MM.1S (cell line): ENCODE results near the gene CXCR3.

Experiments used
- DNase-seq: peaks from one replicate; pipeline ENCODE4 v3.0.0-alpha.2; 2015
- H2AFZ ChIP-seq: fragments of 300-600 bp; sonication (generic); 2 replicates; pipeline ENCODE4 v1.6.0; 2016; ENCODE audit warnings: antibody characterized with exemption, low read length
- H3F3A ChIP-seq: fragments of 300-600 bp; sonication (generic); 2 replicates; pipeline ENCODE4 v1.6.1; 2016; ENCODE audit warnings: mild to moderate bottlenecking, antibody characterized with exemption, low read length, moderate library complexity, mixed read lengths; ENCODE audit not compliant: insufficient read depth
- H3K27ac ChIP-seq: fragments of 300-600 bp; sonication (generic); 2 replicates; pipeline ENCODE4 v1.5.1; 2016; ENCODE audit warnings: mild to moderate bottlenecking, low read length
- H3K27me3 ChIP-seq: fragments of 300-600 bp; sonication (generic); replicated peaks from 2 replicates; pipeline ENCODE4 v1.6.0; 2016; ENCODE audit warnings: low read length; ENCODE audit not compliant: insufficient read depth
- H3K36me3 ChIP-seq: fragments of 300-600 bp; sonication (generic); replicated peaks from 2 replicates; pipeline ENCODE4 v1.6.1; 2016; ENCODE audit warnings: mild to moderate bottlenecking, low read length, mixed read lengths; ENCODE audit not compliant: insufficient read depth
- H3K4me1 ChIP-seq: fragments of 300-600 bp; sonication (generic); 2 replicates; pipeline ENCODE4 v1.6.1; 2016; ENCODE audit warnings: low read length, mixed read lengths
- H3K4me2 ChIP-seq: fragments of 300-600 bp; sonication (generic); 2 replicates; pipeline ENCODE4 v1.6.0; 2016; ENCODE audit warnings: low read depth, low read length
- H3K4me3 ChIP-seq: fragments of 300-600 bp; sonication (generic); 2 replicates; pipeline ENCODE4 v1.5.1; 2016; ENCODE audit warnings: low read length, mixed read lengths
- H3K79me2 ChIP-seq: fragments of 300-600 bp; sonication (generic); 2 replicates; pipeline ENCODE4 v1.6.1; 2016; ENCODE audit warnings: mixed run types, low read length, mixed read lengths
- H3K9ac ChIP-seq: fragments of 300-600 bp; sonication (generic); 2 replicates; pipeline ENCODE4 v1.6.1; 2016; ENCODE audit warnings: low read length, mixed read lengths
- H3K9me2 ChIP-seq: fragments of 300-600 bp; sonication (generic); replicated peaks from 2 replicates; pipeline ENCODE4 v1.6.1; 2016; ENCODE audit warnings: mild to moderate bottlenecking, low read length, mixed read lengths; ENCODE audit not compliant: insufficient read depth
- H3K9me3 ChIP-seq: fragments of 300-600 bp; sonication (generic); replicated peaks from 2 replicates; pipeline ENCODE4 v1.6.1; 2016; ENCODE audit warnings: mild to moderate bottlenecking, low read length, mixed read lengths; ENCODE audit not compliant: insufficient read depth
- H4K20me1 ChIP-seq: fragments of 300-600 bp; sonication (generic); 2 replicates; pipeline ENCODE4 v1.6.1; 2016; ENCODE audit warnings: mild to moderate bottlenecking, low read length, moderate library complexity, mixed read lengths; ENCODE audit not compliant: insufficient read depth
- EZH2 ChIP-seq: fragments of 300-600 bp; sonication (generic); optimal IDR thresholded peaks from 2 replicates; pipeline ENCODE3; 2017; ENCODE audit warnings: low read depth, mild to moderate bottlenecking, antibody characterized with exemption, low read length, mixed read lengths
- EZH2phosphoT487 ChIP-seq: fragments of 300-600 bp; sonication (generic); IDR thresholded peaks from 2 replicates; pipeline ENCODE4 v1.6.1; 2018; ENCODE audit warnings: antibody characterized with exemption, low read length
- TF ChIP-seq, protein P1 (sequence below): fragments of 300-600 bp; sonication (generic); IDR thresholded peaks from 2 replicates; pipeline ENCODE4 v1.5.1; 2016; ENCODE audit warnings: antibody characterized with exemption, low read length, mixed read lengths

The CXCR3 gene

DNA sequence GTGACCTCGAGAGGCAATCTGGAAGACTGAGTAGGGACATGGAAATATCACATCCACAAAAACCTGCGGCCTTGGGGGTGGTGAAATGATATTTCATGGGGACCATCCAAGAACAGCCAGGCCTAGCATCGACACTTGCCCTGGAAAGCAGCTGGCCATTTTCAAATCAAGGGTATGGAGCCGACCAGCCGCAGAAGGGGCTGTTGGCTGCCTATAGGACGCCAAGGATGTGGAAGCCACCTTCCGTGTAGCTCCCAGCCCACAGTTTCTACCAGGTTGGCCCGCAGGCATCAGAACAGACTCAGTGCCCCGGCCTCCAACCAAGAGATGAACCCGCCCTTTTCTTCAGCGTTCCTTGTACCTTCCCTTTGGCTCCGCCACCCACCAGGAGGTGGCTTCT lies 43.6 kb upstream of the CXCR3 start:
- peaks cover 7% of the 10 kb centered on the region for H3F3A ChIP-seq
- H4K20me1 ChIP-seq = no peaks in the 10 kb centered on the region

DNA sequence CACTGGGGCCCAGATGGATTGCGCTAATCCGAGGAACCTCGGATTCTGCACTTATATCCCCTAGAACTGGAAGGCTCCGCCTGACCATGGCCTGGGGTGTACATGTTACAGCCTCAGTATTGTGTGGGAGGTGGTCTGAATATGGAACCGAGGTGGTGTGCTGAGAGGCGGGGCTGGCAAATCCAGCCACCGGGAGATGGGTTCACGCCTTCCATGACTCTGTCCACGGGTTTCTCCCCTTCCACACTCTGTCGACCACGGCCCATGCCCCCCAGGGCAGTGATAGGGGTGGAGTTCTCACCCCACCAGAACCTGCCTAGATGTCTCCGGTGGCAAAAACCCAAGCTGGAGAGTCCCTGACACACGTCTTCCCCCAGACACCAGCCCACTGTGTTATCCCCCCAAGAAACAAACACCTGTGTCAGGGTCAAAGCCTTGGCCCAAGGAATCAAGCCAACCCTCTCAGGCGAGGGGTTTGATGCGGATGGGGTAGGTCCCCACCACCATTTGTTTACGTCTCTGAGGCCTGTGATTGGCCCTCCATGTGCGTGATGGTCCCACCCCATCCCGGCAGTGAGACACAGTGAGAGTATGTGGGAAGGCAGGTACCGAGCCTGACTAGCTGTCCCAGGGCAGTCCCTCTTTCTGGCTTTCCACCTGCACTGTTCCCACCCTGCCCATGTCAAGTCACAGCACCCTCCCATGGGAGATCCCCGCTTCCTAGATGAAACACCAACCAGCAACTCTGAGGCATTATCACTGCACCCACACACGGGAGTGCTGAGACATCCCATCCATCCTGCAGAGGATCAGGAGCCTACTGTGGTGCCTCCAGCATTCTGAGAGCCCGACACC lies 42.5 kb upstream of the CXCR3 start:
- Histone ChIP-seq H3K4me2 (no peak overlapping the region), H3K9ac (no peak overlapping the region), H3K4me3 (no peak overlapping the region), H3K27me3 (no peaks in the 10 kb centered on the region), H3K27ac (no peak overlapping the region), H3K4me1 (peaks cover 15% of the 10 kb centered on the region), H3K9me3 (no peaks in the 10 kb centered on the region), H3K9me2 (no peaks in the 10 kb centered on the region), H3K79me2 (no peaks in the 10 kb centered on the region), H4K20me1 (no peaks in the 10 kb centered on the region), H3F3A (peaks cover 7% of the 10 kb centered on the region), H3K36me3 (no peaks in the 10 kb centered on the region), H2AFZ (no peak overlapping the region)
- TF ChIP-seq, protein P1, sequence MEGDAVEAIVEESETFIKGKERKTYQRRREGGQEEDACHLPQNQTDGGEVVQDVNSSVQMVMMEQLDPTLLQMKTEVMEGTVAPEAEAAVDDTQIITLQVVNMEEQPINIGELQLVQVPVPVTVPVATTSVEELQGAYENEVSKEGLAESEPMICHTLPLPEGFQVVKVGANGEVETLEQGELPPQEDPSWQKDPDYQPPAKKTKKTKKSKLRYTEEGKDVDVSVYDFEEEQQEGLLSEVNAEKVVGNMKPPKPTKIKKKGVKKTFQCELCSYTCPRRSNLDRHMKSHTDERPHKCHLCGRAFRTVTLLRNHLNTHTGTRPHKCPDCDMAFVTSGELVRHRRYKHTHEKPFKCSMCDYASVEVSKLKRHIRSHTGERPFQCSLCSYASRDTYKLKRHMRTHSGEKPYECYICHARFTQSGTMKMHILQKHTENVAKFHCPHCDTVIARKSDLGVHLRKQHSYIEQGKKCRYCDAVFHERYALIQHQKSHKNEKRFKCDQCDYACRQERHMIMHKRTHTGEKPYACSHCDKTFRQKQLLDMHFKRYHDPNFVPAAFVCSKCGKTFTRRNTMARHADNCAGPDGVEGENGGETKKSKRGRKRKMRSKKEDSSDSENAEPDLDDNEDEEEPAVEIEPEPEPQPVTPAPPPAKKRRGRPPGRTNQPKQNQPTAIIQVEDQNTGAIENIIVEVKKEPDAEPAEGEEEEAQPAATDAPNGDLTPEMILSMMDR = no peak
- TF ChIP-seq EZH2phosphoT487 = no peak
- no peak for TF ChIP-seq EZH2
- no peak for DNase-seq

More for the DNA sequence above, 43.6 kb upstream of the CXCR3 start:
- H3K9me3 ChIP-seq = no peaks in the 10 kb centered on the region
- H3K9me2 ChIP-seq = no peaks in the 10 kb centered on the region
- no peak overlapping the region for H3K4me2 ChIP-seq
- H3K27ac ChIP-seq = no peak overlapping the region
- no peak overlapping the region for H2AFZ ChIP-seq
- no peaks in the 10 kb centered on the region for H3K27me3 ChIP-seq
- TF ChIP-seq, protein P1 = no peak
- TF ChIP-seq EZH2 (no peak), EZH2phosphoT487 (no peak)
- no peaks in the 10 kb centered on the region for H3K79me2 ChIP-seq
- H3K9ac ChIP-seq = no peak overlapping the region
- no peak overlapping the region for H3K4me3 ChIP-seq
- no peaks in the 10 kb centered on the region for H3K36me3 ChIP-seq
- peaks cover 15% of the 10 kb centered on the region for H3K4me1 ChIP-seq
- no peak for DNase-seq

DNA sequence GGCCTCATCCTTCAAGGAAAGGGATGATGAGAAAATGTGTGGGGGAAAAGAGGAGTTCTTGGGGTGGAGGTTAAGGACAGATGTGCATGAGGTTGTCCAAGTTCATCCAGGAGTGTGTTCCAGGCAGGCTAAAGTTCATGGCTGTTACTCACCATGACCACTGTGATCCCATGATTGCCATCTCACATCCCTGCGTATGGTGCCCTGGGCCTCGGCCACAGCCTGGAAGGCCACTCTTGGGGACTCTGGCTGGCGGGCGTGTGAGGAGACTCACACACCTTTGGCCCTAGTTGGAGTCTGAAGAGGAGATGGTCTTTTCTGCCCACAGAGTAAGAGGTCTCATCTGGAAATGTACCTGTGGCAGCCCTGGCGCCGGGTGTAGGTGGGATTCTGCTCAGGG lies 41.6 kb upstream of the CXCR3 start:
- Histone ChIP-seq H3K27ac (no peak overlapping the region), H4K20me1 (no peaks in the 10 kb centered on the region), H3K27me3 (no peaks in the 10 kb centered on the region), H3K9me3 (no peaks in the 10 kb centered on the region), H3K9me2 (no peaks in the 10 kb centered on the region), H3K36me3 (no peaks in the 10 kb centered on the region), H3F3A (peaks cover 7% of the 10 kb centered on the region), H3K4me3 (no peak overlapping the region), H3K4me1 (peaks cover 15% of the 10 kb centered on the region), H3K4me2 (no peak overlapping the region), H2AFZ (no peak overlapping the region), H3K79me2 (no peaks in the 10 kb centered on the region), H3K9ac (no peak overlapping the region)
- no peak for DNase-seq
- no peak for TF ChIP-seq EZH2
- TF ChIP-seq EZH2phosphoT487 = no peak
- TF ChIP-seq, protein P1 = no peak
